ENCODE measurements around the gene ZFTA. TPM values are rescaled to one million over a fixed set of nuclear protein-coding genes. Genes with fewer than 3 reads are reported as not detected.

ZFTA gene
- total RNA-seq, 4 donors from 2014 or later, result 6.9 to 18.6 (median 11.8) TPM

- no peaks in the 10 kb centered on the region for H3K27me3 ChIP-seq
- no peaks in the 10 kb centered on the region for H3K36me3 ChIP-seq
- ATAC-seq (no peak), DNase-seq (no peak)
- TF ChIP-seq POLR2A (IDR thresholded peaks at IDR 0.05) (no peak), CTCF (IDR thresholded peaks at IDR 0.05 in 4 of 5, conservative IDR thresholded peaks at IDR 0.05 in 1 of 5) (no peak)
- H3K4me1 ChIP-seq, result no peaks in the 10 kb centered on the region
- no peak overlapping the region for H3K4me3 ChIP-seq
- H3K27ac ChIP-seq, result no peak overlapping the region
- no peaks in the 10 kb centered on the region for H3K9me3 ChIP-seq
- intact Hi-C loops (cut with DNase I; ENCODE audit: low total_unique reads) (no loop called here), in situ Hi-C loops (cut with MboI; ENCODE audit: low sequenced_read_pairs in 4 of 4) (loop anchor here in 1 of 4 donors (25.0 kb wide), 1 partner anchor 92 kb away; no protein-coding TSS in a partner anchor)
These were observed 39.2 kb downstream of the ZFTA start for GRCh38 chr11:63729326-63729725.

- no peak for ATAC-seq
- Histone ChIP-seq H3K27me3 (no peaks in the 10 kb centered on the region), H3K27ac (no peak overlapping the region), H3K9me3 (no peaks in the 10 kb centered on the region), H3K4me3 (no peak overlapping the region), H3K36me3 (no peaks in the 10 kb centered on the region), H3K4me1 (no peaks in the 10 kb centered on the region)
- in situ Hi-C loops (cut with MboI; ENCODE audit: low sequenced_read_pairs in 4 of 4) (no loop called here), intact Hi-C loops (cut with DNase I; ENCODE audit: low total_unique reads) (no loop called here)
- TF ChIP-seq CTCF (IDR thresholded peaks at IDR 0.05 in 4 of 5, conservative IDR thresholded peaks at IDR 0.05 in 1 of 5) (no peak), POLR2A (IDR thresholded peaks at IDR 0.05) (no peak)
- no peak for DNase-seq
These were observed 48.0 kb downstream of the ZFTA start for GRCh38 chr11:63720611-63721010.

GRCh38 chr11:63719987-63720386, 48.6 kb downstream of the ZFTA start:
- Histone ChIP-seq H3K36me3 (no peaks in the 10 kb centered on the region), H3K4me1 (no peaks in the 10 kb centered on the region), H3K27me3 (no peaks in the 10 kb centered on the region), H3K4me3 (no peak overlapping the region), H3K9me3 (no peaks in the 10 kb centered on the region), H3K27ac (no peak overlapping the region)
- intact Hi-C loops (cut with DNase I; ENCODE audit: low total_unique reads) (no loop called here), in situ Hi-C loops (cut with MboI; ENCODE audit: low sequenced_read_pairs in 4 of 4) (no loop called here)
- TF ChIP-seq CTCF (IDR thresholded peaks at IDR 0.05 in 4 of 5, conservative IDR thresholded peaks at IDR 0.05 in 1 of 5), result no peak
- no peak for TF ChIP-seq POLR2A (IDR thresholded peaks at IDR 0.05)
- ATAC-seq (no peak), DNase-seq (no peak)

GRCh38 chr11:63719001-63719400, 49.6 kb downstream of the ZFTA start:
- H3K9me3 ChIP-seq, result no peaks in the 10 kb centered on the region
- TF ChIP-seq POLR2A (IDR thresholded peaks at IDR 0.05), result no peak
- no peak for TF ChIP-seq CTCF (IDR thresholded peaks at IDR 0.05 in 4 of 5, conservative IDR thresholded peaks at IDR 0.05 in 1 of 5)
- in situ Hi-C loops (cut with MboI; ENCODE audit: low sequenced_read_pairs in 4 of 4) (no loop called here), intact Hi-C loops (cut with DNase I; ENCODE audit: low total_unique reads) (no loop called here)
- H3K27me3 ChIP-seq, result no peaks in the 10 kb centered on the region
- H3K27ac ChIP-seq, result no peak overlapping the region
- H3K36me3 ChIP-seq, result no peaks in the 10 kb centered on the region
- no peak for DNase-seq
- H3K4me1 ChIP-seq, result no peaks in the 10 kb centered on the region
- H3K4me3 ChIP-seq, result no peak overlapping the region
- no peak for ATAC-seq

Other genes with a start within 250 kb of the ZFTA start
- gene PLAAT4, start 232.0 kb downstream of the ZFTA start, total RNA-seq, result 10 to 100 TPM in 1 of 4 donors, 1 to 10 TPM in 3; 3.1 to 13.2 (median 5.8) TPM
- gene PLAAT2, start 205.4 kb downstream of the ZFTA start, total RNA-seq, result not detected
- gene PLAAT3, start 154.3 kb downstream of the ZFTA start, total RNA-seq, result 10 to 100 TPM; 58.0 to 76.5 (median 67.5) TPM
- 10 to 100 TPM; 10.2 to 16.5 (median 12.4) TPM for gene ATL3, start 97.4 kb downstream of the ZFTA start, total RNA-seq
- gene RTN3, start 87.3 kb downstream of the ZFTA start, total RNA-seq, result 100 to 1,000 TPM in 1 of 4 donors, 10 to 100 TPM in 3; 45.5 to 112 (median 86.0) TPM
- gene SPINDOC, start 44.7 kb upstream of the ZFTA start, total RNA-seq, result 1 to 10 TPM; 2.7 to 6.3 (median 3.5) TPM
- 10 to 100 TPM; 17.8 to 37.2 (median 30.3) TPM for gene MARK2, start 70.3 kb upstream of the ZFTA start, total RNA-seq
- 1 to 10 TPM in 1 of 4 donors, under 1 TPM in 3; 0.25 to 1.5 (median 0.45) TPM for gene RCOR2, start 148.4 kb upstream of the ZFTA start, total RNA-seq
- 10 to 100 TPM in 1 of 4 donors, 1 to 10 TPM in 3; 4.9 to 11.4 (median 6.5) TPM for gene NAA40, start 170.2 kb upstream of the ZFTA start, total RNA-seq
- gene COX8A, start 205.8 kb upstream of the ZFTA start, total RNA-seq, result 1,000 to 10,000 TPM in 2 of 4 donors, 100 to 1,000 TPM in 2; 812 to 1,326 (median 983) TPM
- gene OTUB1, start 217.7 kb upstream of the ZFTA start, total RNA-seq, result 10 to 100 TPM; 48.0 to 70.3 (median 59.5) TPM